HG02623 (cell line): ENCODE measurements around the gene ASB6.
A peak's percentile ranks its signal among the peaks of the same experiment; 100 is the strongest.

Source experiments
- ATAC-seq: cut with Tn5 transposase; IDR thresholded peaks from one replicate; pipeline ENCODE4 v1.9.1; 2021; ENCODE audit warnings: moderate library complexity; ENCODE audit not compliant: unreplicated experiment

ASB6 gene

GRCh38 chr9:129641750-129642585 is at the start of gene ASB6:
ASB6 (minus strand) TSS chr9:129642151; CDS start chr9:129641999, 152 bp downstream.
- ATAC-seq, result peak; percentile 82

DNA sequence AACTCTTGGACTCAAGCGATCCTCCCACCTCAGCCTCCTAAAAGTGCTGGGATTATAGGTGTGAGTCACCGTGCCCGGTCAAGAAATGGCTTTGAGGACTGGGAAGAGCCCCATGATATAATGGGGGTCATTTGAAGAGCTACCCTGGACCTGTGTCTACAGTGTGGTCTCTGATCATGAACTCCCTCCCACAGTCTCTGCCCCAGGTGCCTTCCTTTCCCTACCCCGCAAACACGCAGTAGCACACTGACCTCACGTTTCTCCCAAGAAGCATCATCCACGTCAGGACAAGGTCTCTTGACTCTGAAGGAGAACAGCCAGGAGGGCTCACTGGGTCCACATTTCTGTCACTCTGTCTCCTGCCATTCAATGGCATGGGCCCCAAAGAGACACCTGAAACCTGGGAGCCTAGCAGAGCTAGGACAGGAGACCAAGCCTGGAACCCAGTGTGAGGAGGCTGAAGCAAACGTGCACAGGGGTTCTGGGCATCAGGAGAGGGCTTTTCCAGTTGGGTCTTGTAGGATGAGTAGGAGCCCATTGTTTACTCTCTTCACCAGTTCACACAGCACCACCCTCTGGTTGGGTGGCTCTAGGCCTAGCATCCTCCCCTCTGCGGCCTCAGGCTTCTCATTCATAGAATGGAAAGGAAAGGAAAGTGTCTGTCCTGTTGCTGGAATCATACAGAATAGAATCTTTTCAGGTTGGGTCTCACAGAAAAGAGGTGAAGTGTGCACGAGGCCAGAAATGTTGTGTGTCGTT is 46.5 kb upstream of the ASB6 start:
- ATAC-seq, result no peak

DNA sequence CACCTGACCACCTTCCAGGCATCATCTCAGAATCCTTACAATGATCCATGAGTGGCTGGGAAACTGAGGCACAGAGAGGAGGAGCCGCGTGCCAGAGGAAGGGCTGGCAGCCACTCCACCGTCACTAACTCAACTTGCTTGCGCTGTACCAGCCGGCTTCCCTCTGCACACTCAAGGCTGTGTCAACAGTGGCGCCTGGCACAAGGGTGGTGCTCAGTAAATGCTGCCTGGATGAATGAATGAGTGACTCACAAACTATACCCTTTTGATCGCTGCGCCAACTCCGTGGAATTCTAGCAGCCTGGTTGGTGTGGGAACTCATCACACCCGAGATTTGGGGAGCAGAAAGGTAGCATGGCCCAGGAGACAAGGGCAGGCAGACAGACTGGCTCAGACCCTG is 45.4 kb upstream of the ASB6 start:
- ATAC-seq, result no peak

- ATAC-seq, result no peak
Observed at GRCh38 chr9:129686736-129687135, 44.8 kb upstream of the ASB6 start.

- no peak for ATAC-seq
Observed at GRCh38 chr9:129685933-129686259, 43.9 kb upstream of the ASB6 start.

DNA sequence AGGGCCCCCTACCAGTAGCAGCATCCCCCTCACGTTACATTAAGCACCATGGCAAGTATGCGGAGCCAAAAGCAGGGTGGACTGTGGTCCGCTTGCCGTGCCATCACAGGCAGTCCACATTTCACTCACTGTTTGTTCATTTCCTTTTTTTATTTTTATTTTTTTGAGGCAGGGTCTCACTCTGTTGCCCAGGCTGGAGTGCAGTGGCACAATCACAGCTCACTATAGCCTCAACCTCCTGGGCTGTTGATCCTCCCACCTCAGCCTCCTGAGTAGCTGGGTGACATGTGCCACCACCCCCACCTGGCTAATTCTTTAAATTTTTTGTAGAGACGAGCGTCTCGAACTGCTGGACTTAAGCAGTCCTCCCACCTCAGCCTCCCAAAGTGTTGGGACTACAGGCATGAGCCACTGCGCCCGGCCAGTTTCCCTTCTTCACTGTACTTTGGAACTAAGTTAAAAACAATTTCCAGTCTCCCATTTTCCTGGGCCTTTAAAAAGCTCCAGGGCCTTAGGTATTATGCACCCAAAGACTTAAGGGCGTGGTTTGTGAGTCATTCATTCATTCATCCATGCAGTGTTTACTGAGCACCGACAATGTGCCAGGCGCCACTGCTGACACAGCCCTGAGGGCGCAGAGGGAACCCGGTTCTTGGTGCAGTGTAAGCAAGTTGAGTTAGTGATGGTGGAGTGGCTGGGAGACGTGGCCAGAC is 43.4 kb upstream of the ASB6 start:
- no peak for ATAC-seq

DNA sequence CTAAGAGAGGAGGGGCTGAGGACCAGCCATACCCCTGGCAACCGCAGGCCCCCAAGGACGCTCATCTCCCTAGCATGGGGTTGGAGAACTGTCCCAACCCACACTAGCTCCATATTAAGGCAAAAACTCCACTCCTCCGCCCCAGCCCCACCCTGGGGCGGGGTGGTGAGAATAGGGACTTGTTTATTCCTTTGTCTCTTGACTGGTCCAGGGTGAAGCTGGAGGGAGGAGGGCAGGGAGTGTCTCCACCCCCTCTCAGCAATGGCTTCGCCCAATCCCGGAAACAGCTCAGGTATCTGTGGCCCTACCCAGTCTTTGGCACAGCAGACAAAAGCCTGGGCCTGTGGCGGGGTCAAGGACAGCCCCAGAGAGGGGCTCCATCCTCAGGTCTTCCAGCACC is 40.4 kb upstream of the ASB6 start:
- ATAC-seq, result no peak

DNA sequence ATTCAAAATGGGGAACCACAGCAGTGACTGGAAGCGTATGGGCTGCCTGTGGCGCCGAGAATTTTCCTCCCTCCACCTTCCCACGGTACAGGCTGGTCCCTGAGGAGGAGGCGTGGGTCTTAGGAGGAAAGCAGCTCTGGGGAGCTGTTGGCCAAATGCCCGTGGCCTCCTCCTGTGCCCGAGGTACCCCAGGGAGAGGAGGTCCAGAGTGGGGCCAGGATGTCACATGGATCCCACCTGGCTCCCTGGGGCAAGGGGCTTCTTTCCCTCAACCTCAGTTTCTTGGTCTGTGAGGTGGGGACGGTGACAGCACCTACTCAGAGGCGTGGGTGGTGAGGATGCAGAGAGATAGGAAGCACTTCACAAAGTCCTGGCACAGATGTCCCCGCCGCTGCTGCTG is 40.0 kb upstream of the ASB6 start:
- no peak for ATAC-seq

DNA sequence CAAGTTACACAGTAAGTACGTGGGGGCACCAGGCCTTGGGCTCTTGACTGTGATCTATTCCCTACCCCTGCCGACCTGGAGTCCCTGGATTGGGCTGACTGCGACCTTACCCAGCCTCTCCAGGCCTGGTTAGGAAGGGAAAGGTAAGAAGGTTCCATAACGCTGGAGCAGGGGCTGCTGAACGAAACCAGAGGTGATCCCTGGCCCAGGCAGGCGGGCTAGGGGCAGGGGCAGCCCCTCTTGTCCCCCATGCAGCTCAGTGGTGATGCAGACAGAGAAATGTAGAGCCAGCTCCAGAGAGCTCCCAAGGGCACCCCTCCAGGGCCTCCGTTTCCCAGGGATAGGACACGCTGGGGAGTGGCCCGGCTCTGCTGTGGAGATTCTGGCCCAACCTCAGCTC is 37.6 kb upstream of the ASB6 start:
- ATAC-seq, result no peak

DNA sequence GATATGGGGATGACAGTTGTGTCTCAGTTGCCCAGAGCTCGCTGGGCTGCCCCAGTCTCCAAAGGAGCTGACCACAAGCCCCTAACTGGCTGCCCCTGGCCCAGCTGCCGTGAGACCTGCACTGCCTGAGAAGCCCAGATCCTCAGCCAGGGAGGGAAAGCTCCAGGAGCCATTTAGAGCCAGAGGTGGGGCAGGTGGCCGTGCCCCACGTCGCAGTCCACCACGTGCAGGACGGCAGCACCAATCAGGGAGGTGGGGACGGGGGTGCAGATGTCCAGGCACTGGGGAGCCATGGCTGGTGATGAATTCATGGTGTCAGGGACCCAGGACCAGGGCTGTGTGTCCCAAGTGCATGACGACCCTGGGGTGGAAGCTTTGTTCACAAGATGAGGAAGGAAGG is 36.9 kb upstream of the ASB6 start:
- ATAC-seq, result no peak

DNA sequence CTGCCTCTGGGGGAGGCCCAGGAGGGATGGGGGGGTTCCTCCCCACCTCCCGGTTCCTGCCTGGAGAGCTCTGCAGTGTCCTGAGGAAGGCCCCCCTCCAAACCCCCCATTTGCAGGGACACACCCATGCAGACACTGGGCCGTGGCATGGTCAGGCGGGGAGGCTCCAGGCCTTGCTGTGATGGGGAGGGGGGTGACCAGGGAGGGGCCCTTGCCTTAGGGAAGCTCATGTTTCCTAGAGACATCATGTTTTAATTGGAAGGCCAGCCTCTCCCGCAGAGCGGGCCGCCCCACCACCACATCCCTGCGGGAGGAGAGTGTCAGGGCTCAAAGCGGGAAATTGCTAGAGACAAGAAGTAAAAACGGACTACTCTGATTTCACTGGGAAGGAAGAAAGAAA is 35.5 kb upstream of the ASB6 start:
- ATAC-seq, result no peak

- no peak for ATAC-seq
Observed at GRCh38 chr9:129676975-129677374, 35.0 kb upstream of the ASB6 start.

GRCh38 chr9:129676287-129676686 is 34.3 kb upstream of the ASB6 start:
- no peak for ATAC-seq

GRCh38 chr9:129675620-129676019 is 33.7 kb upstream of the ASB6 start:
- no peak for ATAC-seq

DNA sequence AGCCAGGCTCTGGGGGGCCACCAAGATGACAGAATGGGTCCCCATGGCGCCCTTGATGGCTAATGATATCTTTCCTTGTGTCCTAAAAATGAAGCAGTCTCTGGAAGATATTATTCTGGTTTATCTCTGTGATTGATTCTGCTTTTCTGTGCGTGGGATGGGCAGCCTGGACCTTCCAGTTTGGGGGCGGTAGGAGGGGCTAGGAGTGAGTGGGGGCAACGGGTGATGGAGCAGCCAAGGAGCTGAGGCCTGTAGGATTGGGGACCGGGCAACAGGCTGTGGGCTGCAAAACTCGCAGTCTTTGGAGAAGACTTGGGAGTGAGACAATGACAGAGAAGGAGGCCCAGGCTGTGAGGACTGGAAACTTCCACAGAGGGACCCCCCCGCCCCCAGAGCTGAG is 32.3 kb upstream of the ASB6 start:
- no peak for ATAC-seq

- ATAC-seq, result no peak
Observed at GRCh38 chr9:129673602-129674001, 31.7 kb upstream of the ASB6 start.

GRCh38 chr9:129672702-129673101 is 30.8 kb upstream of the ASB6 start:
- no peak for ATAC-seq

DNA sequence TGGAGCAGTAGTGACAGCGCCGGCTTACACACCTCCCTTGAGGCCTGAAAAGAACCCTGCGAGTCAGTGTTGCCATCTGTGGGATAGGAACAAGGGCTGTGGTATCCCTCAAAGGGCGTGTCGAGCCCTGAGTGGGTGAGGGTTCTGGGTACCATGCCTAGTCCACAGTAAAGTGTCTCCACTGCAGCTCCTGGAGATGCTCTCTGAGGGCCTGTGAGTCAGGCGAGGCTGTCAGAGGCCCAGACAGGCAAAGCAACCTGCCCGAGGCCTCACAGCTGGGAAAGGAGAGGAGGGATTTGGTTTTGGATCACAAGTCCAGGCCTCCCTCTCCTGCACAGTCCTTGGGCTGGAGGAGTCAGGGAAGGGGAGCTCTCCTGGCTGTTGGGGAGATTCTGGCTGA is 29.6 kb upstream of the ASB6 start:
- ATAC-seq, result no peak

DNA sequence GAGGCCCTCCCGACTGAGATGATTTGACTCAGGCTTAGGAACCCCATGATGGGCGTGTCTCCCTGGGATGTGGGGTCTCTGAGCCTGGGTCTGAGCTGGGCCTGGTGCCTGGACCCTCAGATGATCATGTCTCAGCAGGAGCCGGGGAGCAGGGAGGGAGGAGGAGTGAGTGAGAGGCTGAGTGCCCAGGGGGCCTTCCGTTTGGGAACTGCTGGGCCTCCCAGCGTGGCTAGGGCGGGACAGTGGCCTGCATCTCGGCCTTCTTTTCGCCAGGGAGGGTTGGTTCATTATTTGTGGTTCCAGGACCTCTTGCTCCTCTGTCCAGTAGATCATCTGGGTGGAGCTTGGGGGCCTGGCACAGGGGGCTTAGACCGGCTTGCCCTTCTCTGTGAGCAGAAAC is 29.1 kb upstream of the ASB6 start:
- no peak for ATAC-seq

DNA sequence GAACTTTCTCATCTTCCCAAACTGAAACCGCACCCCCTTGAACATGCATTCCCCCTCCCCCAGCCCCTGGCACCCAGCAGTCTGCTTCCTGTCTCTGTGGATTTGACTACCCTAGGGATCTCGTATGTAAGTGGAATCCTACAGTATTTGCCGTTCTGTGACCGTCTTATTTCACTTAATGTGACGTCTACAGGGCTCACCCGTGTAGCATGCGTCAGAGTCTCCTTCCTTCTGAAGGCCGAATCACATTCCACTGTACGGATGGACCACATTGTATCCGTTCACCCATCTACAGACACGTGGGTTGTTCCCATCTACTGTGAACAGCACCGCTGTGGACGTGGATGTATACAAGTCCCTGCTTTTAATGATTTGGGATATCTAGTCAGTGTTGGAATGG is 28.0 kb upstream of the ASB6 start:
- no peak for ATAC-seq

DNA sequence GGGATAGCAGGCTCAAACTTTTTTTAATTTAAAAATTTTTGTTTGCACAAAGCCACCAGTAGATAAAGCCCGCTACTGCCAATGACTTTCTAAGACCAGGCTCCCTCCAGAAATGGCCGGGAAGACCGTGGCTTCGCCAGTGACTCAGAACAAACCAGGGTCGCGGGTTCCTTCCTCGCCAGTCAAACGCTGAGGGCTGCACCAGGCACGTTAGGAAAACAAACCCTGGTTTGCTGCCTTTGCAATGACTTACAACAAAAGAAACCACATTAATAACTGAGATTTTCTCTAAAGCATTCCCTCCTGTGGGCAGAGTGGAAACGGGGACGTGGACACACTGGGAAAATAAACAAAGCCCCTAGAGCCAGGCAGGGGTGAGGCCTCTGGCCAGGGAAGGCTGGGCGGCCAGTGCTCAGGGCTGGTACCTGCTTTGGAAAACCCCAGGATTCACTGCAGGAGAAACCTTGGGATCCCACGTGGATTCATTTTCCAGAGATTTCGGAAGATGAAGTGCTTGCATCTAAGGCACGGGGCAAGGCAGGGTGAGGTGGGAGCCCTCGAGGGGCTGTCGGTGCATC is 27.3 kb upstream of the ASB6 start:
- no peak for ATAC-seq

GRCh38 chr9:129667850-129668249 is 25.9 kb upstream of the ASB6 start:
- no peak for ATAC-seq
